Measurements from ENCODE around the gene TCEAL9. TPM values are rescaled to one million over a fixed set of nuclear protein-coding genes. Genes with fewer than 3 reads are reported as not detected.

The TCEAL9 gene
- total and polyA plus RNA-seq, 2 donors from 2014 or later, result 40.8 to 141 TPM

GRCh38 chrX:103407776-103408175 lies 51.5 kb downstream of the TCEAL9 start:
- no peak for DNase-seq
- Histone ChIP-seq H3K36me3 (ENCODE audit: control insufficient read depth in 2 of 3, insufficient read depth in 3 of 3, low read length in 3 of 3) (no peaks in the 10 kb centered on the region), H3K9ac (ENCODE audit: low read length in 3 of 3) (no peak overlapping the region), H3K27ac (ENCODE audit: low read depth in 2 of 2, low read length in 2 of 2) (no peak overlapping the region), H3K27me3 (ENCODE audit: control insufficient read depth, insufficient read depth, low read length) (no peaks in the 10 kb centered on the region), H3K9me3 (ENCODE audit: control insufficient read depth in 2 of 3, insufficient read depth in 1 of 3, low read length in 3 of 3) (no peaks in the 10 kb centered on the region), H3K4me3 (ENCODE audit: low read length in 3 of 3) (no peak overlapping the region), H3K4me1 (ENCODE audit: control insufficient read depth in 2 of 3, insufficient read depth in 2 of 3, low read depth in 1 of 3, low read length in 3 of 3) (peaks cover 0 to 2% (median 0%) of the 10 kb centered on the region in 3 donors)
- no peak for TF ChIP-seq CTCF (IDR thresholded peaks at IDR 0.05; ENCODE audit: borderline replicate concordance, extremely low read depth, insufficient read depth)
- intact Hi-C loops (cut with DNase I), result no loop called here
- no peak for FAIRE-seq

Other genes with a start within 250 kb of the TCEAL9 start
- 52.6 TPM for gene BEX4, start 141.4 kb upstream of the TCEAL9 start, total RNA-seq
- gene BEX4, start 141.4 kb upstream of the TCEAL9 start, polyA plus RNA-seq (ENCODE audit: insufficient read depth, low read depth, low replicate concordance), result 135 TPM
- 49.7 TPM for gene TCEAL8, start 101.4 kb upstream of the TCEAL9 start, total RNA-seq
- gene TCEAL8, start 101.4 kb upstream of the TCEAL9 start, polyA plus RNA-seq (ENCODE audit: insufficient read depth, low read depth, low replicate concordance), result 88.5 TPM
- gene TCEAL5, start 79.8 kb upstream of the TCEAL9 start, total RNA-seq, result 0.28 TPM
- 2.6 TPM for gene TCEAL5, start 79.8 kb upstream of the TCEAL9 start, polyA plus RNA-seq (ENCODE audit: insufficient read depth, low read depth, low replicate concordance)
- gene BEX2, start 45.5 kb upstream of the TCEAL9 start, total RNA-seq, result 34.7 TPM
- gene BEX2, start 45.5 kb upstream of the TCEAL9 start, polyA plus RNA-seq (ENCODE audit: insufficient read depth, low read depth, low replicate concordance), result 130 TPM
- 2.6 TPM for gene TCEAL7, start 26.3 kb upstream of the TCEAL9 start, total RNA-seq
- 7.7 TPM for gene TCEAL7, start 26.3 kb upstream of the TCEAL9 start, polyA plus RNA-seq (ENCODE audit: insufficient read depth, low read depth, low replicate concordance)
- gene BEX3, start 20.0 kb downstream of the TCEAL9 start, total RNA-seq, result 131 TPM
- gene BEX3, start 20.0 kb downstream of the TCEAL9 start, polyA plus RNA-seq (ENCODE audit: insufficient read depth, low read depth, low replicate concordance), result 458 TPM
- gene RAB40A, start 163.0 kb downstream of the TCEAL9 start, total RNA-seq, result 1.4 TPM
- gene RAB40A, start 163.0 kb downstream of the TCEAL9 start, polyA plus RNA-seq (ENCODE audit: insufficient read depth, low read depth, low replicate concordance), result not detected
- 96.8 TPM for gene TCEAL4, start 229.0 kb downstream of the TCEAL9 start, total RNA-seq
- gene TCEAL4, start 229.0 kb downstream of the TCEAL9 start, polyA plus RNA-seq (ENCODE audit: insufficient read depth, low read depth, low replicate concordance), result 193 TPM

Measured in kidney (tissue), 14 donors.